GM12865 (cell line): Measurements from ENCODE around the gene SLC43A3.
A peak's percentile ranks its signal among the peaks of the same experiment; 100 is the strongest.

ENCODE experiments used
- DNase-seq: peaks from one replicate; pipeline ENCODE4 v3.0.0; 2010; ENCODE audit warnings: low read depth
- H3K4me3 ChIP-seq: 2 replicates; pipeline ENCODE4 v1.5.1; 2011; ENCODE audit warnings: mild to moderate bottlenecking, low read depth, low read length, control low read depth
- TF ChIP-seq, protein P1 (sequence below): IDR thresholded peaks from 2 replicates; pipeline ENCODE4 v1.5.1; 2011; ENCODE audit warnings: low read length, control low read depth, low read depth, inconsistent platforms; ENCODE audit not compliant: insufficient read depth; ENCODE audit errors: missing control alignments

Gene SLC43A3

DNA sequence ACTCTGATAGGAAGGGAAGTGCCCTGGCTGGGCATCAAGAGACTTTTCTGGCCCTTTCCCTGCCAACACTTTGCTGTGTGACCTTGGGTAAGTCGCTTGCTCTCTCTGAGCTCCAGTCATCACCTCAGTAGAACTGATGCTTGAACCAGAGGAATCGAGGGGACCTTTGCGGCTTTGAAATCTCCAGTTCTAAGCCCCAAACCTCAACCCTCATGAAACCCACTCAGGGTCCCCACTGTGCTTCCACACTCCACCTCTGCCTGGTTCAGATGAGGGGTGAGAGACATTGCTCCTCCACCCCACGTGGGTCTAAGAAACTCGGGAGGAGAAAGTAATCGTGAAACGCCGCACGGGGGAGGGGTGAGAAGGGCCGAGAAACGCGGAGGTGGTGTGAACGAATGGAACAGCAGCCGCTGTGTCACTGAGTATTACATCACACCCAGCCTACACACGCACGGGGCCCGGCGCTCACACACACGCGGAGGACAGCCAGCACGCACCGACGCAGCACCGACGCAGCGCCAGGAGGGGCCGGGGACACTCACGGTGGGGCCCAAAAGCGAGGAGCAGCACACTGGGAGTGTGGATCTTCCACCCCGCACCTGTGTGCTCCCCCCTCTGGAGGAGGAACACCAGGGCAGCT is 37.7 kb upstream of the SLC43A3 start:
- DNase-seq = no peak
- TF ChIP-seq, protein P1, sequence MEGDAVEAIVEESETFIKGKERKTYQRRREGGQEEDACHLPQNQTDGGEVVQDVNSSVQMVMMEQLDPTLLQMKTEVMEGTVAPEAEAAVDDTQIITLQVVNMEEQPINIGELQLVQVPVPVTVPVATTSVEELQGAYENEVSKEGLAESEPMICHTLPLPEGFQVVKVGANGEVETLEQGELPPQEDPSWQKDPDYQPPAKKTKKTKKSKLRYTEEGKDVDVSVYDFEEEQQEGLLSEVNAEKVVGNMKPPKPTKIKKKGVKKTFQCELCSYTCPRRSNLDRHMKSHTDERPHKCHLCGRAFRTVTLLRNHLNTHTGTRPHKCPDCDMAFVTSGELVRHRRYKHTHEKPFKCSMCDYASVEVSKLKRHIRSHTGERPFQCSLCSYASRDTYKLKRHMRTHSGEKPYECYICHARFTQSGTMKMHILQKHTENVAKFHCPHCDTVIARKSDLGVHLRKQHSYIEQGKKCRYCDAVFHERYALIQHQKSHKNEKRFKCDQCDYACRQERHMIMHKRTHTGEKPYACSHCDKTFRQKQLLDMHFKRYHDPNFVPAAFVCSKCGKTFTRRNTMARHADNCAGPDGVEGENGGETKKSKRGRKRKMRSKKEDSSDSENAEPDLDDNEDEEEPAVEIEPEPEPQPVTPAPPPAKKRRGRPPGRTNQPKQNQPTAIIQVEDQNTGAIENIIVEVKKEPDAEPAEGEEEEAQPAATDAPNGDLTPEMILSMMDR = no peak
- no peak overlapping the region for H3K4me3 ChIP-seq

- no peak for DNase-seq
- H3K4me3 ChIP-seq = no peak overlapping the region
- TF ChIP-seq, protein P1 = no peak
These were observed 37.0 kb upstream of the SLC43A3 start for GRCh38 chr11:57463671-57464538.

- TF ChIP-seq, protein P1 = no peak
- no peak for DNase-seq
- H3K4me3 ChIP-seq = no peak overlapping the region
These were observed 35.7 kb upstream of the SLC43A3 start for GRCh38 chr11:57462597-57462996.

GRCh38 chr11:57461841-57462489 is 35.0 kb upstream of the SLC43A3 start:
- TF ChIP-seq, protein P1 = no peak
- DNase-seq = no peak
- no peak overlapping the region for H3K4me3 ChIP-seq

GRCh38 chr11:57460758-57461749 is 34.1 kb upstream of the SLC43A3 start:
- TF ChIP-seq, protein P1 = no peak
- no peak for DNase-seq
- H3K4me3 ChIP-seq = peak overlapping the region; percentile 33
